Activated T-cell treated with anti-CD3 and anti-CD28 coated beads for 24 hours (primary cell): ENCODE results near the gene DLG1.

ENCODE experiments used
- DNase-seq: peaks from one replicate; pipeline ENCODE4 v3.0.0-alpha.2; 2020; ENCODE audit warnings: low read depth

DLG1 gene

DNA sequence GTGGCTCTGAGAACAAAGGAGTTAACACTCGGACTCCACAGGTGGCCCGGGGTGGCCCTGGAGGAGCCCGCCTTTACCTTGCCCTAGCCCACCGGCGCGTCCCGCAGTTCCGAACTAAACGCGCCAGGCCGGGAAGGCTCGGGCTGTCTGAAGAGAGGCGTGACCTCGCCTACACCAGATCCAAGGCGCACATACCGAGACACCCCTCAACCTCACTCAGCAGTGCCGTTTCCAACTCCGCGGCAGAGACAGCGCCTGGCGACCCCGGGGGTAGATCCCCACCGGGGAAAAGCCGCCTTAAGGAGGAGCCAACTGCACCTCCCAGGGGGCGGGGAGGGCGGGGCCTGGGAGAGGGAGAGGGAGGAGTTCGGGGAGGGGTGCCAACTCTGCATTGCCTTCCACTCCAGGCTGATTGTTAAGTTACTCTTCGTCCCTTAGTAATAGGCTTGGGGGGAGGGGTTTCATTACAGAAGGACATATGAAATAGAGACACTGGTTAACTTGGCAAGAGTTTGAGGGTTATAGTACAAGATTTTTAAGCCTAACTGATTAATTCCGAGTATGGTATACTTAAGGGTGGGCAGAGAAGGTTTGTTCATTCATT is at the start of gene DLG1:
Gene DLG1 (minus strand): TSS at position 272 of the 604 bp plus-strand sequence. CDS start 1,408 bp downstream, outside the sequence.
- DNase-seq, result peak; percentile 80

DNA sequence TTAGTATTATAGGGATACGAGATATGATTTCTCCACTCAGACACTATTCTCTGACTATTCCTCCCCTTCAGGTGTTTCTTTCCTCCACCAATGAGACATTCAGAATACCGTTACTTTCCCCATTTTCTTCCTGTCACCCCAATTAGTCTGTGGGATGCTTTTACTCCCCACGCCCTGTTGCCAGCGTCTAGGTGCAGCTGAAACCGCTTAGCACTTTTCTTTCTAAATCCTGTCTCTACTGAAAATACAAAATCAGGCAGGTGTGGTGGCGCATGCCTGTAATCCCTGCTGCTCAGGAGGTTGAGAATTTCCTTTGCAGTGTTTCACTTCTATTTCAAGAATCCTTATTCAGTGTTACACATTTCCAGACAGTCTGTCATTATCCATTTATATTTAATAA is 49.6 kb upstream of the DLG1 start:
- DNase-seq, result no peak

DNA sequence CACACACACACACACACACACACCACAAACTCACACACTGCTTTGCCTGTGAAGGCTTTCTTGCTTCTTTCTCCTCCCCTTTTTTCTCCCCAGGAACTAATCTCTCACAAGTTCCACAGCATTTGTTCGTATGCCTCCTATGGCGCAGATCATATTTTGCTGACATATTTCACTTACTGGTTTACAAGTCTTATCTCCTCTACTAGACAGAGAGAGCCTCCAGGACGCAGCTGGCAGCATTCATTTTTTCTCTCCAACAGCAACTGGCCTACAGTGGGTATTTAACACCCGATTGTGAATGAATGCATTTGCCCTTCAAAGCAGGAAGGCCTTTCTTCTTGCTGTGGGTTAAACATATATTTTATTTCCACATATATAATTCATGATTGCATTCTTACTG is 47.0 kb upstream of the DLG1 start:
- DNase-seq, result no peak

DNA sequence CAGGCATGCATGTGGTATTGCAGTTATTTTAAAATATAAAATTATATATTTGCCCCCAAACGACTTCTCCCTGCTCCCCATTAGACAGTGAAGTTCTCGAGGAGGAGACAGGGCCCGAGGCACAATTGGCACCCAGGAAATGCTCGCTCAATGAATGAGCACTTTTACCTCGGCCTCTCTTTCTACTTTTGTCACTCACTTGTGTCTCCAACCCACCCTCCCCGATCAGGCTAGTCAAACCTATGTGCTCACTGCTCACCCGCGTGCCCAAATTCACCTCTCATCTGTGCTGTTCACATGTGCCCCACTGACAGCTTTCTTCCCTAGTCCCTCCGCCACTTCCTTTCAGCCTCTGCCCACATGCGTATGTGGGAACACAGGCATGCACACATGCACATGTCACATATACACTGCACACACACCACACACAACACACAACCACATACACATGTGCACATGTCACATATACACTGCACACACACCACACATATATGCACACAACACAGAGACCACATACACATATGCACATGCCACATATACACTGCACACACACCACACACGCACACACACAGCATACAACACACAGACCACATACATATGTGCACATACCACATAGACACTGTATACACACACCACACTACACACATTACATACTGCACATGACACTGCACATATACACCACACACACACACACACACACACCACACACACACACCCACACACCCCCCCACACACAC is 46.3 kb upstream of the DLG1 start:
- DNase-seq, result no peak

DNA sequence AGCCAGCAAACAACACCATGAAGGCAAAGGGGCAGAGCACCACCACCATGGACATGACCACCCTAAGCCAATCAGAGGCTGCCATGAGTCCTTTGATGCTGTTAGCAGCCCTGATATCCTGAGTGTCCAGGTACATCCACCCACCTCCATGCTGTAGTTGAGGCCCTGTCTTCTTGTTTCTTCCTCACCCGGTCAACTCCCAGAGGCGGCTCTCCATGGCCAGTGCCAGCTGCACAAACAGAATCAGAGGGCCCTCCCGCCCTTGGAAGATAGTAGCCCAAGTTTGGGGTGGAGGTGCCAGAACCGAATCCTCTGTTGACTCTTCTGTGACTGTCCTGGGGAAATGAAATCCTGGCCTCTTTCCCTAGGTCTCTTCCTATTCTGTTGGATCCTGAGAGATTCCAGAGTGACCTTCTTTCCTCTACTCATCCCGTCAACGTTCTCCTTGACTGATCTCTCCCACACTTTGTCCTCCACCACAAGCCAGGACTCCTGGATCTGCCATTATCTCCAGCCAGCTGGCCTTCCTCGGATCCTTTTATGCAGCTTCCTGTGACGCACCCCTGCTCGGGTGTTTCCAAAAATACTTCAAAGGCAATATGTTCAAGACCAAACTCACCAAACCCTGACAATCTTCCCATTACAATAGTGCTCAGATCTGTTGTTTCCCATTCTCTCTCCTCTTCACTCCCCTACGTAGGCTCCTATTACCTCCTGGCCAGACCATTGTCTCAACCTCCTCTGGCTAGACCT is 45.4 kb upstream of the DLG1 start:
- no peak for DNase-seq

DNA sequence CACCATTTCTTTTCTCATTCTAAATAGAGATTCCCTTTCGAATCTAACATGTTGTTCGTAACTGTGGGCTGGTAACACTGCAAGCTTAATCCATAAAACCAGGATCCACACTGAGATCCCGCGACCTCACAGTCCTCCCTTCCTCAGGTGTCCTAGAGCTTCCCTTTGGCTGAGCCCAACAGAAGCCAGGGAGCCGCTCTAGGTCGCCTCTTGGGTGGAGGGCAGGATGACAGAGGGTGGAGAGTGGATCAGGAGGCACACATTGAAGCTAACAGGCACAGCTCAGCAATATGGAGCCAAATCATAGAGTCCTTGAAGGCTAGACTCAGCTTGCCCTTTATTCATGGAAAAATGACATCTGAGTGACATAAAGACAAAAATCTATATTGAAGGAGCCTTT is 44.7 kb upstream of the DLG1 start:
- no peak for DNase-seq

DNA sequence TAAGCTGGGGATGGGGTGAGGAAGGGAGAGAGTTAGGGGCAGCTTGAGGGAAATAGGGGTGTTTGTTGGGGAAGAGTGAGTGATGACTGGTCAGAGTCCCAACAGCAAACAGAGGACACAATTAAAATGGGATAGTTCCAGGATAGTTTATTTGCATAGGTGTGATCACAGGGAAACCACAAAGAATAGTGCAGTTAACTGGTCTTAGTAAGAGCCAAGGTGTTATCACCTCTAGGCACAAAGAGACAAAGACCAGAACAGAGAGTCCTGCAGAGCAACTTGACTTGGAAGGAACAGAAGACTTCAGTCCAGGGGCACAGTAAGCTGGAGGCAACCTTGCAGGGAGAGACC is 42.1 kb upstream of the DLG1 start:
- DNase-seq, result no peak

DNA sequence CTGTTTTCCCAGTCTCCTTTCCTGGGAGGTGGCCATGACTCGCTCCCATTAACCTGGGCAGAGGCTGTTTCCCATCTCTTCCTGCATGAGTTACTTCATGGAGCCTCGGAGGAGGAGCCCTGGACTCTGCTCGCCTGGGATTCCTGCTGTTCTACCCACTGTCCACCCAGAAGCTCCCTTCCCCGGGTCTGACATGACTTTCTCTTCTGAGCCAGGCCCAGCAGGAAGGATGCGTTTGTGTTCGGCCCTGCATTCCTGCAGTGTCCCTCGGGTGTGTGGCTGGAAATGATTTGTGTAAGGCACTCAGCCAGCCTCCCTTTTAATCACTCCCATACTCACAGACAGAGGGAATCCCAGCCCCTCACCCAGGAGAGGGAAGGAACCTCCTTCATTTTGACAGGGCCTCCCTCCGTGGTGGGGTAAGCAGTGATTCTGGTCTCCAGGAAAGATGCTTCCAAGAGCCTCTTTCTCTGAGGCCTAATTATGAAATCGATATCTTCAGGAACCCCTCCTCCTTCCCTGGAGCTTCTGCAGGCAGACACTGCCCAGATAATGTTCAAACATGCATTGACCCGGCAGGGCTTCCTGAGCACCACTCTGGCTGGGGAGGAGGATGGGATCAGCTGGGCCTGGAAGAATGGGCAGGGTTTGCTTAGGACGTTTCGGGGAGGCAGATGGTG is 41.6 kb upstream of the DLG1 start:
- no peak for DNase-seq

DNA sequence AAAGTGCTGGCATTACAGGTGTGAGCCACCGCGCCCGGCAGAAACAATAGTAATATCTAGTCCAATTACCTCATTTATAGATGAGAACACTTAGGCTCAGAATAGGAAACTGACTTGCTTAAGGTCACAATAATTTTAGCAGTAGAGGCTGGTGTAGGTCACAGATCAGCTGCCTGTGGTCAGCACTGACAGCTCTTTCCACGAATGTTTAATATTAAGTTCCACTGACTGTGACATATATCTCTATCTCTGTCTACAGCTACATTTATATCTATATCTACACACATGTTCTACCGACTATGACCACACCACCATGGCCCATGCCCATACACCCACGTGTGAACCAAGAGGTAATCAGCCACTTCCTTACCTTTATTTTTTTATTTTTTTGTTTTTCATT is 40.2 kb upstream of the DLG1 start:
- no peak for DNase-seq

DNA sequence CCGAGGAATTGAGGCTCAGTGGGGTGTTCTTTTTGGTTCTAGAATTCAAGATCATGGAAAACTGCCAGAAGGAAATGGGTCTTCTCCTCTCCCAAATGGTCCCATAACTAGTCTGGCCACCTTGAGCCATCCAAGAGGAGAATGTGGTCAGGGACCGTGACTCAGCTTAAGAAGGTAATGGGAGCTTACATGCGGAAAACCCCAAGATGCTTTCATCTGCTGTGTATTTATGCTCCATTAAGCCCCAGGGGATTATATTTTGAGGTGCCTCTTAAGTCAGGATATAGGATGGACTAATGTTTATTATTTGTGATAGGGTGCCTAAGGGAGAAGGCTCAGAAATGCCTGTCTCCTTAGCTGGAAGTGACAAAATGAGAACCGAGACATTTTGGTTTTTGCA is 39.2 kb upstream of the DLG1 start:
- DNase-seq, result no peak

DNA sequence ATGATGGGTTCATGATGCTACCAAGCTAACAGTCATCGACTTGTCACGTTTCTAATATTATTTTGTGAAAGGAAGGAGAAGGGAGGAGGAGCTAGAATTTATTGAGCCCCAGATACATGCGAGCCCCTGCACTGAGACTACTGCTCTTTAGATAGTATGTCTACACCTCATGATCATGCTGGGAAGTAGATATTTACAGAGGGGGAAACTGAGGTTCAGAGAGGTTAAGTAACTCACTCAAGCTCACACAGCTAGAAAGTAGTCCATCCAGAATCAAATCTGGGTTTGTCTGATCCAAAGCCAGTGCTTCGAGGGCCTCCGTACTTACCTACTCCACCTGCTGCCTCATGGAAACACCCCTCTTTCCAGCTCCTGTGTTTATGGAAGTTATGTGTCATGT is 38.8 kb upstream of the DLG1 start:
- DNase-seq, result no peak

DNA sequence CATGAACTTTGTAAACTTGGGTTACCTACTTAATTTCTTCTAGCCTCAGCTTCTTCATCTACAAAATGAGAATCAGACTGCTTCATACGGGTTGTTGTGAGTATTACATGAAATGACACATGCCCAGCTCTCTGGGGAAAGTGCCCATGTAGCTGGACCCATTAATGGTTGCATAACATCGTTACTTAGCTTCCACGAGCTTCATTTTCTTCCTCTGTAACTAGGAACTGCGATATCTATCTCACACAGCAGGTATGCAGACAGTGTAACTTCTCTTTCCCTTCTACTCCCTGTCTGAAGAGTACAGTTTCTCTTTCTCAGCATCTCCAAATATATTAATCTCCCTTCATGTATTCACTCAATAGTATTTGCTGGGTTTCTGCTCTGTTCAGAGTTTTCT is 37.9 kb upstream of the DLG1 start:
- DNase-seq, result no peak

DNA sequence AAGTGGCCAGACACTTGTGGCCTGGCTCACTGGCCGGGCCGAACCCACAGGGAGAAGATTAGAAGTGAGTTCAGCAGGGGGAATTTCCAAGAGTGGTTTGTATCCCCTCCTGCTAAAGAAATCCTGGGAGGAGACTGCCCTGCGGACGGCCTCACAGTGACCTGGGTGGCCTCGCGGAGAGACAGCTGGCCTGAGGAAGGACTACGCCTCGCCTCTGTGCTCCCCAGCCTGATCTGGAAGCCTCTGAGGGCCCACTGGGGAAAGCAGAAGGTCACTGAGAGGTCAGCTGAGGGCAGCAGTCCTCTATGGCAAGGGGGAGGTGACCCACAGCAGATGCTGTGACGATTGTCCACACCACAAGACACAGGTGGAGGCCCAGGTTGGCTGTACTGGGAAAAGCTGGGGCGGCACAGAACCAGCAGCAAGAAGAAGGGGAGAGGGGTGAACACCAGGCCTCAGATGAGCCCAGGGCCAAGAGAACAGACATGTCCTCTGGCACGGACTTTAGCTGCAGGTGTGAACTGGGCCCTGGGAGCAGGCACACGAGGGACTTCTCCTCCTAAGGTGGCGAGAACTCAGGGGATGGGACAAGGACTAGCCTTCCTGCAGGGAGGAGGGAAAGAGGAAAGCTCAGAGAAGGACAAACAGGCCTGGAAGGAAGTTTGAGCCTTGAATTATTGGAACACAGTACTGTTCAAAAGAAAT is 37.2 kb upstream of the DLG1 start:
- DNase-seq, result no peak

DNA sequence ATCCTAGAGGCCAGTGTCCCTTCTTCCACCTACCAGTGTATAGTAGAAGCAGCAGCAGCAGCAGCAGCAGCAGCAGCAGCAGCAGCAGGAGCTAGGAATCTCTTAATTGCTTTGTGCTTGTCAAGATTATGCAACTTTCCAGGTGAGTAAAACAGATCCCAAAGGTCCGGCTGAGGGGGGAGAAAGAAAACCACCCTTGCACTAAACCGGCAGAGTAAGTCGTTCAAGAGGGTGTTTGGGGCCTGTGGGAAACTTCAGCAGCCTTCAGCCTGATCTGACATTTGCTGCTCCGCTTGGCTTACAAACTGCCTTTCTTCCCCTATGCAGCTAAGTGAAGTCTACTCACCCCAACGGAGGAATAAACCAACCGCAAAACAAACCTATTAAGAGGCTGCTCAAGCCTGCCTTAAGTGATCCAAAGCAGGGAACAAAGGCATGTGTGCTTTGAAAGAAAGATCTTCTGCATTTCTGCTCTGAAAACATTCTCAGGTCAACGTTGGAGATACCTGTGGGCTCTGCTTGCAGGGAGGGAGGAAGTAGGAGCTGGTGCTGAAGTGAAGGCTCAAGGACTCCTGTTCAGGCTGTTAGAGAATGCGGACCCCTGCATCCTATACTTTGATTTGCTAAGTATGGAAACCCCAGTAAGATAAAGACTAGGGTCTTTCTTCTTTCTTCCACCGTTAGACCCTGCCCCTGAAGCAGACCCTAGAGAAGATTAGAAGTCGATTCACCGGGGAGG is 35.7 kb upstream of the DLG1 start:
- DNase-seq, result no peak

DNA sequence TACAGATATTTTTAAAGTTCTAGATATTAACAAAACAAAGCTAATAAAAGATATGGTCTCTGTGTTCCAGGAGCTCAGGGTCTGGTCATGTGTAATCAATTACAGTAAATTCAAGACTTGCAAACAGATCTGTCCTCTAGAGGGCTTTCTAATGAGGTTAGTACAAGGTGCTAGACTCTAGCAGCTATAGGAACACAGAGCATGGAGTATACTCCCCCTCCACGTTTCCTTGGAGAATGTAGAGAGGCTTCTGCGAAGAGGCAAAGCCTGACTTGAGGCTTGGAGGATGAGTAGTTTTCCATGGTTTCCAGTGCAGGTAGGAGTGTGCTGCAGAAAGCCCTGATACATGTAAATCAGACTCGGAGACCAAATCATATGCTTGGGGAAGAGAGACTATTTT is 32.7 kb upstream of the DLG1 start:
- DNase-seq, result no peak

DNA sequence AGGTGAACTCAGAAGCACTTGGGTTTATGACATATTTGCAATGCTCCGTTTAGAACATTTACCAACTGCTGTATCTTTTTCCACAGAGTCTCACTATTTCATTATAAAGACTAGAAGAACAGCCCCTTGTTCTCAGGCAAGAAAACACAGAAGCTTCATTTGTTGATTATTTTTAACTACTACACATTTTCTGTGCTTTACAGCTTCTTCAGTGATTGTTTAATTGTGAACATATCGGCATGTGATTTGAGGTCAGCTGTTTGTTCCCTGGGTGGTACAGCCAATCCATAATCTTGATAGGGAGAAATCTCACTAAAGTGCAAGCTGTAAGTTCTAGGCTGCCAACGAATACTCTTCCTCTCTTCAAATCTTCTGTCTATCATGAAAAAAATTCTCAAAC is 31.0 kb upstream of the DLG1 start:
- DNase-seq, result no peak

DNA sequence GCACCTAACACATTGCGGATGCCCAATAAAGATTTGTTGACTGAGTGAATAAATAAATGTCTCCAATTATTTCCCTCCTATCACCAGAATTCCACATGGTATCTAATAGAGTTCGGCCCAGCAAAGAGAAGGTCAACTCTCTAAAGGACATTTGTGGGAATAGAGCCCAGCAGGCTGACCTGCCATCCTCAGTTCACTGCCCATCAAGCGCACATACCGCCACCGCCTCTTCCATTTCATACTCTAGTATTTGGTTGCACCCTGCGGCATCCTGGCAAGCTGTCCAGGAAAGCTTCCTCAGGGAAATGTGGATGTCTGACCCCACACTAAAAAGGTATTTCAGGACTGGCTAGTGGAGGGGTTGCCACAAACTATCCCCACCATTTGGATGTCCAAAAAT is 29.8 kb upstream of the DLG1 start:
- DNase-seq, result no peak

DNA sequence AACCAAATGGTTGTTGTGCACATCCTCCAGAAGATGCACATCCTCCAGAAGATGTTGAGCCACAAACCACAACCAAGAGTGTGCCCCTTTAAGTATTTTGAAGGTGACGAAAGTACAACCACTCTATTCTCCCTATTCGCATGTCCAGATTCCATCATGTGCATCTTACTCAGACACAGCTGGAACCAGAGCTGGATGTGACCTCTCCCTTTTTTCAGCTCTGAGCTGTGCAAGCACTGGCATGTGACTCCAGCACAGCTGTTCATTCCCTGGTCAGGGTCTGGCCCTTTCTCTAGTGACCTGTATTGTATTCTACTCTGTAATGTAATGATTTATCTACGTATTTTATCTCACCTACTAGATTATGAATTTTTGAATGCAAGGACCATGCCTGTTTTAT is 29.3 kb upstream of the DLG1 start:
- DNase-seq, result no peak

DNA sequence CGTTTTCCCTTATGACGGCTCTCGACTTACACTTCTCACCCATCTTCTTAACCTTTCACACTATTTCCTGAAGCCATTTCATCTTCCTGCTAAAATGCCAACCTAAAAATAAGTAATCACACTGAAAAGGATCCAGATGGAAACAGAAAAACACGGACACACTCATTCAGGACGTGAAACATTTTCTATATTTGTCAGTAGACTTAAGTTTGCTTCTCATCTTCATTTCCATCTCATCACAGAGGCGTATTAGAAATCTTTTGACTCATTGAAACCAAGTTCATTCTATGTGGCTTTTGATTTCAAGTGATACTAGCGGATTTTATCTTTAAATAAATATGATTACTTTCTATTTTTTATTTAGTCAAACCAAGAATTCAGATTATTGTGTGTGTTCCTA is 27.4 kb upstream of the DLG1 start:
- no peak for DNase-seq

DNA sequence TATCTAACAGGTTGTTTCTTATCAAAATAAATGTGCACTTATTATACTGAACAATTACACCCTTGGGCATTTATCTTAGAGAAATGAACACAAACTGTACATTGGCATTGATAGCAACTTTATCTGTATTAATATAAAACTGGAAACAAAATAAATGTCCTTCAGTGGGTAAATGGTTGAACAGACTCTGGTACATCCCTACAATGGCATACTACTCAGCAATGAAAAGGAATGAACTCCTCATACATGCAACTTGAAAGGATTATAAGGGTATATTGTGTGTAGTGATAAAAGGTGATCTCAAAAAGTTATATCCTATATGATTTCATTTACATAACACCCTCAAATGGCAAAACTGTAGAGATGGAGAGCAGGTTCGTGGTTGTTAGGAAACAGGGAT is 23.7 kb upstream of the DLG1 start:
- no peak for DNase-seq

DNA sequence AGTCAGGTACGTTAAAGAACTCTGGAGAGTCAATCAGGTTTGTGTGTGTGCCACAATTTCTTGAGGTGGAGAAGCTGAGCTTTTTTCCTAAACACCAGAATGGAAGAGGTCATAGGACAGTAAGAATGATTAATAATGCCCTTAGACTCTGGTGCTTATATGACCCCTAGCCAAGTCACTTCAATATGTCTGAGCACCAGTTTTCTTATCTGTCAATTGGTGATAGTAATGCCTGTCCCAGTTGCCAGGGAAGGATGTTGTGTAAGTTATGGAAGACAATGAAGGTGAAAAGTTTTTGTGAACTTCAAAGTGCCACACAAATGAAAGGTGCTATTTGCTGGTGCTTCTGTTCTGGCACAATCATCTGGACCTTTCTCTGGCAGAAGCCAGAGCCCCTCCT is 22.2 kb upstream of the DLG1 start:
- no peak for DNase-seq
